ENCODE results near the gene SORCS2.

Gene SORCS2

GRCh38 chr4:7626531-7626930, 434.2 kb downstream of the SORCS2 start:
- no peak for DNase-seq (ENCODE audit: extremely low read depth, low read depth)
- TF ChIP-seq CTCF (IDR thresholded peaks at IDR 0.05; ENCODE audit: low read depth, low read length) = no peak

GRCh38 chr4:7627251-7628250, 435.2 kb downstream of the SORCS2 start:
- DNase-seq (ENCODE audit: extremely low read depth, low read depth) = no peak
- no peak for TF ChIP-seq CTCF (IDR thresholded peaks at IDR 0.05; ENCODE audit: low read depth, low read length)

- no peak for TF ChIP-seq CTCF (IDR thresholded peaks at IDR 0.05; ENCODE audit: low read depth, low read length)
- no peak for DNase-seq (ENCODE audit: extremely low read depth, low read depth)
These were observed 436.1 kb downstream of the SORCS2 start for GRCh38 chr4:7628432-7628831.

GRCh38 chr4:7629501-7630254, 437.3 kb downstream of the SORCS2 start:
- no peak for DNase-seq (ENCODE audit: extremely low read depth, low read depth)

GRCh38 chr4:7630568-7631287, 438.4 kb downstream of the SORCS2 start:
- peak; percentile 45 for DNase-seq (ENCODE audit: extremely low read depth, low read depth)
- no peak for TF ChIP-seq CTCF (IDR thresholded peaks at IDR 0.05; ENCODE audit: low read depth, low read length)

More at GRCh38 chr4:7629501-7630254, 437.3 kb downstream of the SORCS2 start:
- TF ChIP-seq CTCF (IDR thresholded peaks at IDR 0.05; ENCODE audit: low read depth, low read length) = no peak

GRCh38 chr4:7631288-7632014, 439.1 kb downstream of the SORCS2 start:
- no peak for TF ChIP-seq CTCF (IDR thresholded peaks at IDR 0.05; ENCODE audit: low read depth, low read length)
- DNase-seq (ENCODE audit: extremely low read depth, low read depth) = no peak

Data from AG09319 (cell line).